Sigmoid colon (tissue), 7 donors: Measurements from ENCODE around the gene UBAP2. TPM values are rescaled to one million over a fixed set of nuclear protein-coding genes. Genes with fewer than 3 reads are reported as not detected.
A peak's percentile ranks its signal among the peaks of the same experiment; 100 is the strongest.

Experiments used
- DNase-seq: peaks from one replicate; pipeline ENCODE4 v3.0.0-alpha.2; 2019
- H3K27ac ChIP-seq, 4 donors: fragments of 200-600 bp; sonication (generic); one replicate each; pipeline ENCODE4 v1.5.1; 2016 to 2019; ENCODE audit warnings: mild to moderate bottlenecking in 1 of 4
- H3K27me3 ChIP-seq, 3 donors: fragments of 200-600 bp; sonication (generic); one replicate each; pipeline ENCODE4 v1.5.1; 2019; ENCODE audit warnings: mild to moderate bottlenecking in 1 of 3
- H3K36me3 ChIP-seq, 4 donors: fragments of 200-600 bp; sonication (generic); one replicate each; pipeline ENCODE4 v1.5.1; 2016 to 2019
- H3K4me1 ChIP-seq, 4 donors: fragments of 200-600 bp; sonication (generic); one replicate each; pipeline ENCODE4 v1.5.1; 2017 to 2019
- H3K4me3 ChIP-seq, 4 donors: fragments of 200-600 bp; sonication (generic); one replicate each; pipeline ENCODE4 v1.5.1; 2017 to 2019; ENCODE audit warnings: mild to moderate bottlenecking in 2 of 4, moderate library complexity in 1 of 4
- H3K9me3 ChIP-seq, 4 donors: fragments of 200-600 bp in 3 of 4; sonication (generic) in 3 of 4; one replicate each; pipeline versions ENCODE4 v1.5.1 to v1.6.1; 2013 to 2019
- EP300 ChIP-seq, 4 donors: sonication (generic); formaldehyde crosslinking; IDR thresholded peaks; one replicate each; pipeline ENCODE4 v1.6.1; 2017; ENCODE audit warnings: antibody characterized with exemption in 4 of 4
- POLR2A ChIP-seq, 2 donors: fragments of 450-650 bp; IDR thresholded peaks; one replicate each; pipeline ENCODE4 v1.6.1; 2016; ENCODE audit warnings: antibody characterized with exemption in 2 of 2, mild to moderate bottlenecking in 2 of 2, moderate library complexity in 2 of 2
- POLR2AphosphoS5 ChIP-seq, 4 donors: sonication (generic); formaldehyde crosslinking; IDR thresholded peaks; one replicate each; pipeline ENCODE4 v1.6.1; 2017; ENCODE audit warnings: antibody characterized with exemption in 4 of 4
- WGBS, 2 donors: extraction: QIAGEN DNeasy Blood & Tissue Kit; methylation state at CpG; one replicate each; pipeline ENCODE4 v1.1.7; 2013; 5-methylcytosine and 5-hydroxymethylcytosine counted together
- intact Hi-C: fragments of 100-400 bp; cut with DNase I; formaldehyde crosslinking; loops from one replicate; pipeline ENCODE4 v1.15.1; 2023
- polyA plus RNA-seq, 3 donors: library from polyadenylated mRNA; stranded (reverse); fragments of 200-250 nt; gene quantifications; one replicate each; pipeline ENCODE4 v1.2.3, GENCODE V29; 2013
- total RNA-seq, 4 donors: library from RNA; depleted of rRNA; stranded (reverse); fragments of >200 nt; gene quantifications; one replicate each; pipeline ENCODE4 v1.1.0, GENCODE V29; 2016
- TF ChIP-seq, protein P1 (sequence below), 4 experiments: fragments of 450-650 bp in 3 of 4; fragments of 200-600 bp in 1 of 4; IDR thresholded peaks; one replicate each; pipeline ENCODE4 v1.5.1; 2016 to 2019; ENCODE audit warnings: antibody characterized with exemption in 4 of 4, mild to moderate bottlenecking in 3 of 4, moderate library complexity in 2 of 4
- donor health status: healthy with polysubstance abuse.
- donor health status: Bipolar disorder and iron deficiency.
- donor health status: healthy.

UBAP2 gene, protein sequence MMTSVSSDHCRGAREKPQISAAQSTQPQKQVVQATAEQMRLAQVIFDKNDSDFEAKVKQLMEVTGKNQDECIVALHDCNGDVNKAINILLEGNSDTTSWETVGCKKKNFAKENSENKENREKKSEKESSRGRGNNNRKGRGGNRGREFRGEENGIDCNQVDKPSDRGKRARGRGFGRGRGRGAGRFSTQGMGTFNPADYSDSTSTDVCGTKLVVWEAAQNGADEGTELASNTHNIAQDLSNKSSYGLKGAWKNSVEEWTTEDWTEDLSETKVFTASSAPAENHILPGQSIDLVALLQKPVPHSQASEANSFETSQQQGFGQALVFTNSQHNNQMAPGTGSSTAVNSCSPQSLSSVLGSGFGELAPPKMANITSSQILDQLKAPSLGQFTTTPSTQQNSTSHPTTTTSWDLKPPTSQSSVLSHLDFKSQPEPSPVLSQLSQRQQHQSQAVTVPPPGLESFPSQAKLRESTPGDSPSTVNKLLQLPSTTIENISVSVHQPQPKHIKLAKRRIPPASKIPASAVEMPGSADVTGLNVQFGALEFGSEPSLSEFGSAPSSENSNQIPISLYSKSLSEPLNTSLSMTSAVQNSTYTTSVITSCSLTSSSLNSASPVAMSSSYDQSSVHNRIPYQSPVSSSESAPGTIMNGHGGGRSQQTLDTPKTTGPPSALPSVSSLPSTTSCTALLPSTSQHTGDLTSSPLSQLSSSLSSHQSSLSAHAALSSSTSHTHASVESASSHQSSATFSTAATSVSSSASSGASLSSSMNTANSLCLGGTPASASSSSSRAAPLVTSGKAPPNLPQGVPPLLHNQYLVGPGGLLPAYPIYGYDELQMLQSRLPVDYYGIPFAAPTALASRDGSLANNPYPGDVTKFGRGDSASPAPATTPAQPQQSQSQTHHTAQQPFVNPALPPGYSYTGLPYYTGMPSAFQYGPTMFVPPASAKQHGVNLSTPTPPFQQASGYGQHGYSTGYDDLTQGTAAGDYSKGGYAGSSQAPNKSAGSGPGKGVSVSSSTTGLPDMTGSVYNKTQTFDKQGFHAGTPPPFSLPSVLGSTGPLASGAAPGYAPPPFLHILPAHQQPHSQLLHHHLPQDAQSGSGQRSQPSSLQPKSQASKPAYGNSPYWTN
- total RNA-seq = 10 to 100 TPM; 28.8 to 50.4 (median 37.0) TPM
- polyA plus RNA-seq = 10 to 100 TPM in 1 of 3 donors, 1 to 10 TPM in 2; 6.6 to 19.9 (median 7.4) TPM

DNA sequence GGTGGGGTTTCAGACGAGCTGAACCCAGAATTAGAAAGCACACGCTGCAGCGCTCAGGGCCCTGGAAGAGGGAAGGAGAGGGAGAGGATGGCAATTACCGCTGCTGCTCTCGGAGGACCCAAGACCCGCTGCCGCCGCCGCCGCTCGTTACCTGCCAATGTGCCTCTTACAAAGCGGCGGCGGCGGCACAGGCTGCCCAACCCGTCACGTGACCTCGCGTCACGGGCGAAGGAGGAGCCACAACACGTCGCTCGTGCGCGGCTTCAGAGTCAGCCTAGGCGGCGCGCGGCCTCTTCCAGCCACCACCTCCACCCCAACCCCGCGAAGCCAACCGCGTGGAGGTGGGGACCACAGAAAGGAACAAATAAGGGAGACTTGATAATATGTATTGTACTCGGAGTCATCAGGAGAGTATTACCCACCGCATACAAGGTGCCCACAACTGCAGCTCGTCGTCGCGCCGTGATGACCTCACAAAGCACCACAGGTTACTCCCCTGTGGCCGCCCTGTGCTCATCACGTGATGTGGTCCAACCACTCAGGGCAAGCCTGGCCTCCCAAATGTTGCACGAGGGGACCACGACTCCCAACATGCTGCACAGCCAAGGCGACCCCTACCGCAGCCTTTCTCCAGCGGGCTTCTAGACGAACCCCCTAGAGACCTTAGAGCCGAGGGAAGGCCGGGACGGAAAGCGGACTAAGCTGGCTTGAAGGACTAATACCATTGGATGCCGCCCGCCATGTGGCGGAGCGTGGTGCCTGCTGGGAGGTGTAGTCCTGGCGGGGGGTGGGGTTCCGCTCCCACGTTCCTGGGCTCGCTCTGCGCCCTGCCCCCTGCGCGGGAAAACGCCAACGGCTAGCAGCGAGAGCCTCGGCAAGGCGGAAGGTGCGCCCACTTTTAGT lies at the start of gene UBAP2:
Gene UBAP2, minus strand, starts transcription at position 161 of the 903 bp plus-strand sequence. CDS start 31,739 bp downstream, outside the sequence.
- intact Hi-C loops = loop anchor here (2.0 to 10.0 kb wide), 3 partner anchors 78 to 234 kb away; partner anchors contain the start of genes DCAF12, UBAP1 and UBE2R2

DNA sequence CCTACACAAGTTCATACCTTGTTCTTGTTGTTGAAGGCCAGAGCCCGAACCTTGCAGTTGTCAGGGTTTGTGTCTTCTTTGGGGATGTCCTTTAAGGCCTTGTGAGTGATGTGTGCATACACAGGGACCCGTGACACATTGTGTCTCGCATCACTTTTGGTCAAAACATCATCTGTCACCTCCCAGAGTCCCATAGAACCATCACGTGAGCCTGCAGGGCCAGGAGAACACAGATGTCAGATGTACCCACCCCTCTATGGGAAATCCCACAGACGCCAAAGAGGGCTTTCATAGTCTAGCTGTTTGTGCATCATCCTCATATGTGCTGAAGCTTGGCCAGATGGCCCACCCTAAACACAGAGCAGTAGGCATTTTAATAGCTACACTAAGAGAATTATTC lies 49.6 kb upstream of the UBAP2 start:
- no peaks in the 10 kb centered on the region for H3K27me3 ChIP-seq
- H3K9me3 ChIP-seq = no peaks in the 10 kb centered on the region
- intact Hi-C loops = no loop called here
- no peak overlapping the region for H3K4me3 ChIP-seq
- 78 to 87% methylated on average over 5 of the region's 5 CpGs for WGBS, 2 donors
- no peak overlapping the region for H3K27ac ChIP-seq
- no peaks in the 10 kb centered on the region for H3K4me1 ChIP-seq
- peaks cover 31 to 86% (median 70%) of the 10 kb centered on the region in 4 donors for H3K36me3 ChIP-seq
- TF ChIP-seq EP300 (IDR thresholded peaks at IDR 0.05) = no peak
- no peak for TF ChIP-seq POLR2A (IDR thresholded peaks at IDR 0.05)
- TF ChIP-seq, protein P1, sequence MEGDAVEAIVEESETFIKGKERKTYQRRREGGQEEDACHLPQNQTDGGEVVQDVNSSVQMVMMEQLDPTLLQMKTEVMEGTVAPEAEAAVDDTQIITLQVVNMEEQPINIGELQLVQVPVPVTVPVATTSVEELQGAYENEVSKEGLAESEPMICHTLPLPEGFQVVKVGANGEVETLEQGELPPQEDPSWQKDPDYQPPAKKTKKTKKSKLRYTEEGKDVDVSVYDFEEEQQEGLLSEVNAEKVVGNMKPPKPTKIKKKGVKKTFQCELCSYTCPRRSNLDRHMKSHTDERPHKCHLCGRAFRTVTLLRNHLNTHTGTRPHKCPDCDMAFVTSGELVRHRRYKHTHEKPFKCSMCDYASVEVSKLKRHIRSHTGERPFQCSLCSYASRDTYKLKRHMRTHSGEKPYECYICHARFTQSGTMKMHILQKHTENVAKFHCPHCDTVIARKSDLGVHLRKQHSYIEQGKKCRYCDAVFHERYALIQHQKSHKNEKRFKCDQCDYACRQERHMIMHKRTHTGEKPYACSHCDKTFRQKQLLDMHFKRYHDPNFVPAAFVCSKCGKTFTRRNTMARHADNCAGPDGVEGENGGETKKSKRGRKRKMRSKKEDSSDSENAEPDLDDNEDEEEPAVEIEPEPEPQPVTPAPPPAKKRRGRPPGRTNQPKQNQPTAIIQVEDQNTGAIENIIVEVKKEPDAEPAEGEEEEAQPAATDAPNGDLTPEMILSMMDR (IDR thresholded peaks at IDR 0.05) = no peak
- TF ChIP-seq POLR2AphosphoS5 (IDR thresholded peaks at IDR 0.05) = no peak
- DNase-seq = no peak

More for the DNA sequence above, at the start of gene UBAP2:
- Histone ChIP-seq H3K36me3 (no peaks in the 10 kb centered on the region), H3K4me1 (peaks cover 0 to 28% (median 17%) of the 10 kb centered on the region in 4 donors), H3K27ac (peak within 1 kb of the TSS; percentile 84 to 95 (median 92)), H3K9me3 (no peaks in the 10 kb centered on the region), H3K27me3 (no peaks in the 10 kb centered on the region), H3K4me3 (peak within 1 kb of the TSS; percentile 58 to 99 (median 84))
- TF ChIP-seq, protein P1 (IDR thresholded peaks at IDR 0.05) = no peak
- TF ChIP-seq POLR2A (IDR thresholded peaks at IDR 0.05) (peak; percentile 77 to 88), EP300 (IDR thresholded peaks at IDR 0.05) (peak in 1 of 4 donors; percentile 39), POLR2AphosphoS5 (IDR thresholded peaks at IDR 0.05) (peak; percentile 77 to 92 (median 91))
- WGBS, 2 donors = 0% methylated on average over 70 of the region's 70 CpGs
- DNase-seq = peak; percentile 99

DNA sequence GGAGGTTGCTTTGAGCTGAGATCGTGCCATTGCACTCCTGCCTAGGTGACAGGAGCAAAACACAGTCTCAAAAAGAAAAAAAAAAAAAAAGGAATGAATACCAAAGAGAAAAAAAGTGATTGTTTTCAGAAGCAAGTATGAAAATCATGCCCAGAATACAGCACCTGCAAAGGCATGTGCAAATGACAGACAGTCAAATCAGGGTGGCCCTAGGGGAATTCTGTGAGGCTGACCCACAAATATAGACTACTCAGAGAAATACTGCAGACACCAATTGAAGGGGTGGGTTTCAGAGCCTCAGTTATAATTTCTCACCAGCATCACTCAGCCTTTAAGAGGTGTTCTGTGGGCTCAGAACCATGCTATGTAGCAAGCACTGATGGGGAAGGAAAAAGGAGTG lies 49.2 kb upstream of the UBAP2 start:
- Histone ChIP-seq H3K27ac (no peak overlapping the region), H3K4me1 (no peaks in the 10 kb centered on the region), H3K9me3 (no peaks in the 10 kb centered on the region), H3K36me3 (peaks cover 34 to 86% (median 71%) of the 10 kb centered on the region in 4 donors), H3K4me3 (no peak overlapping the region), H3K27me3 (no peaks in the 10 kb centered on the region)
- intact Hi-C loops = no loop called here
- no peak for TF ChIP-seq EP300 (IDR thresholded peaks at IDR 0.05)
- TF ChIP-seq POLR2A (IDR thresholded peaks at IDR 0.05) = no peak
- TF ChIP-seq, protein P1 (IDR thresholded peaks at IDR 0.05) = no peak
- no peak for TF ChIP-seq POLR2AphosphoS5 (IDR thresholded peaks at IDR 0.05)
- 77 to 100% methylated on average over 1 of the region's 1 CpG for WGBS, 2 donors
- DNase-seq = no peak

DNA sequence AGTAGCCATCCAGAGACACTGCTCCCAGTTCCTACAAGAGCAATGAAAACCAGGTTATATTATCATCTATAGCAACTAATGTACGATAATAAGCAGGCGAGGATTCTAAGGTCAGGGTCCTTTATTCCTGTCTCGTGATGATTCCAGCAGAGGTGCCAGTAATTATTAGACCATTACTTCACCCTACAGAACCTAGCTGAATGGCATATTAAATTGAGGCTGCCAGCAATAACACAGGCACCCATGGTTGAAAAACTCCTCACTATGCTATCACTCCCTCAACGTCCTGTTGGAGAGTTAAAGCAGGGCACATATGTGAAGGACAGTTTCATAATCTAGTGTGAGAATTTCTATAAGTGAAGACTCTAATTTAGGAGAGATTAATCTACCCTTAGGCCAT lies 48.1 kb upstream of the UBAP2 start:
- Histone ChIP-seq H3K36me3 (peaks cover 40 to 86% (median 64%) of the 10 kb centered on the region in 4 donors), H3K27me3 (no peaks in the 10 kb centered on the region), H3K4me3 (no peak overlapping the region), H3K27ac (no peak overlapping the region), H3K4me1 (no peaks in the 10 kb centered on the region), H3K9me3 (no peaks in the 10 kb centered on the region)
- no peak for TF ChIP-seq EP300 (IDR thresholded peaks at IDR 0.05)
- TF ChIP-seq POLR2A (IDR thresholded peaks at IDR 0.05) = no peak
- TF ChIP-seq, protein P1 (IDR thresholded peaks at IDR 0.05) = no peak
- TF ChIP-seq POLR2AphosphoS5 (IDR thresholded peaks at IDR 0.05) = no peak
- DNase-seq = no peak
- 91 to 94% methylated on average over 4 of the region's 4 CpGs for WGBS, 2 donors
- intact Hi-C loops = no loop called here
